Right lobe of liver (tissue), 6 donors: ENCODE results near the gene ARHGEF40. TPM values are rescaled to one million over a fixed set of nuclear protein-coding genes. Genes with fewer than 3 reads are reported as not detected.

ENCODE experiments used
- ATAC-seq, 4 donors: fragments of 200-7000 bp; cut with Tn5 transposase; one replicate each; pipeline ENCODE4 v1.9.1; 2020; ENCODE audit warnings: mild to moderate bottlenecking in 4 of 4, moderate library complexity in 4 of 4
- DNase-seq, 3 donors: peaks; one replicate each; pipeline ENCODE4 v3.0.0-alpha.2; 2020
- H3K27ac ChIP-seq, 3 donors: fragments of 200-600 bp; one replicate each; pipeline ENCODE4 v1.8.0; 2022
- H3K27me3 ChIP-seq, 2 donors: fragments of 200-600 bp; one replicate each; pipeline ENCODE4 v1.8.0; 2022
- H3K36me3 ChIP-seq, 4 donors: fragments of 200-600 bp; sonication (generic) in 1 of 4; one replicate each; pipeline versions ENCODE4 v1.5.1 to v1.8.0; 2017 to 2022; ENCODE audit warnings: control low read depth in 1 of 4
- H3K4me1 ChIP-seq, 4 donors: fragments of 200-600 bp; sonication (generic) in 1 of 4; one replicate each; pipeline versions ENCODE4 v1.5.1 to v1.8.0; 2017 to 2022; ENCODE audit warnings: control low read depth in 1 of 4
- H3K4me3 ChIP-seq, 3 donors: fragments of 200-600 bp; one replicate each; pipeline ENCODE4 v1.8.0; 2022
- H3K9me3 ChIP-seq, 4 donors: fragments of 200-600 bp; sonication (generic) in 1 of 4; one replicate each; pipeline versions ENCODE4 v1.5.1 to v1.8.0; 2017 to 2022; ENCODE audit warnings: control low read depth in 1 of 4
- CTCF ChIP-seq, 4 donors: fragments of 200-600 bp in 3 of 4; fragments of 450-650 bp in 1 of 4; IDR thresholded peaks; one replicate each; pipeline versions ENCODE4 v1.5.1 to v1.8.0; 2016 to 2022; ENCODE audit warnings: antibody characterized with exemption in 4 of 4, mild to moderate bottlenecking in 2 of 4
- POLR2A ChIP-seq: fragments of 450-650 bp; IDR thresholded peaks from one replicate; pipeline ENCODE4 v1.6.1; 2017; ENCODE audit warnings: antibody characterized with exemption, mild to moderate bottlenecking
- WGBS: methylation state at CpG from one replicate; pipeline ENCODE4 v1.1.6; 2018; ENCODE audit warnings: low coverage, low lambda C conversion rate; ENCODE audit not compliant: insufficient coverage; ENCODE audit errors: missing lambda C conversion rate; 5-methylcytosine and 5-hydroxymethylcytosine counted together
- intact Hi-C, 2 donors: fragments of 100-400 bp; cut with DNase I; formaldehyde crosslinking; loops; one replicate each; pipeline versions ENCODE4 v1.11.2 to v1.14.1; 2022
- total RNA-seq, 6 experiments: library from RNA; depleted of rRNA in 2 of 6; stranded (reverse); fragments of >200 nt in 2 of 6; fragmentation: NEBNext Ultra II Directional in 3 of 6; extraction: Animal tissue kit (Norgen Biotek cat#: 25700) in 3 of 6; gene quantifications; one replicate each; pipeline versions ENCODE4 v1.1.0 to v1.2.4, GENCODE V29; 2016 to 2023
- donor health status: DM: no; HTN: yes; CAD: no.
- donor health status: DM: no; HTN: no; CAD: no.
- donor health status: DM: no; HTN: no; CAD: no.
- donor health status: DM: no; HTN: yes; CAD: no.
- donor health status: DM: no; HTN: yes; CAD: no.

ARHGEF40 gene
- total RNA-seq, 6 experiments from 2014 or later = 17.1 to 35.8 (median 25.1) TPM

- no peak overlapping the region for H3K27ac ChIP-seq
- H3K4me1 ChIP-seq = peaks cover 0 to 60% (median 16%) of the 10 kb centered on the region in 4 donors
- no peaks in the 10 kb centered on the region for H3K27me3 ChIP-seq
- intact Hi-C loops = loop anchor here in 1 of 2 donors (5.0 kb wide), 1 partner anchor 43 kb away; the partner anchor contains the start of gene TMEM253
- no peaks in the 10 kb centered on the region for H3K9me3 ChIP-seq
- WGBS = 60% methylated on average over 2 of the region's 5 CpGs
- no peak for TF ChIP-seq POLR2A
- no peak for TF ChIP-seq CTCF (IDR thresholded peaks at IDR 0.05)
- H3K36me3 ChIP-seq = no peaks in the 10 kb centered on the region
- no peak for DNase-seq
- H3K4me3 ChIP-seq = no peak overlapping the region
- no peak for ATAC-seq
These were observed 11.2 kb upstream of the ARHGEF40 start for GRCh38 chr14:21058903-21059302.

- Histone ChIP-seq H3K4me1 (peaks cover 0 to 55% (median 14%) of the 10 kb centered on the region in 4 donors), H3K36me3 (no peaks in the 10 kb centered on the region), H3K27me3 (no peaks in the 10 kb centered on the region), H3K4me3 (peak overlapping the region in 2 of 3 donors; percentile 27 to 45), H3K27ac (peak overlapping the region in 2 of 3 donors; percentile 54 to 73), H3K9me3 (no peaks in the 10 kb centered on the region)
- ATAC-seq (no peak), DNase-seq (no peak)
- TF ChIP-seq POLR2A (no peak), CTCF (IDR thresholded peaks at IDR 0.05) (no peak)
- WGBS = 65% methylated on average over 6 of the region's 8 CpGs
- intact Hi-C loops = loop anchor here in 1 of 2 donors (5.0 kb wide), 1 partner anchor 42 kb away; the partner anchor contains the start of gene TMEM253
These were observed 10.1 kb upstream of the ARHGEF40 start for GRCh38 chr14:21059842-21060613.

GRCh38 chr14:21060614-21061346, 9.3 kb upstream of the ARHGEF40 start:
- Histone ChIP-seq H3K27ac (peak overlapping the region; percentile 37 to 73 (median 54)), H3K4me3 (peak overlapping the region; percentile 12 to 45 (median 27)), H3K27me3 (no peaks in the 10 kb centered on the region), H3K36me3 (no peaks in the 10 kb centered on the region), H3K9me3 (no peaks in the 10 kb centered on the region), H3K4me1 (peaks cover 0 to 50% (median 12%) of the 10 kb centered on the region in 4 donors)
- ATAC-seq (peak; percentile 47 to 69 (median 60)), DNase-seq (no peak)
- WGBS = 32% methylated on average over 13 of the region's 13 CpGs
- intact Hi-C loops = no loop called here
- TF ChIP-seq CTCF (IDR thresholded peaks at IDR 0.05) = no peak
- no peak for TF ChIP-seq POLR2A

GRCh38 chr14:21061347-21061668, 8.8 kb upstream of the ARHGEF40 start:
- H3K9me3 ChIP-seq = no peaks in the 10 kb centered on the region

More at GRCh38 chr14:21061347-21061668, 8.8 kb upstream of the ARHGEF40 start:
- Histone ChIP-seq H3K4me3 (peak overlapping the region; percentile 12 to 45 (median 27)), H3K27me3 (no peaks in the 10 kb centered on the region), H3K27ac (peak overlapping the region; percentile 37 to 73 (median 54)), H3K4me1 (peaks cover 0 to 45% (median 9%) of the 10 kb centered on the region in 4 donors), H3K36me3 (no peaks in the 10 kb centered on the region)
- TF ChIP-seq CTCF (IDR thresholded peaks at IDR 0.05) (no peak), POLR2A (peak; percentile 40)
- DNase-seq (no peak), ATAC-seq (peak in 3 of 4 donors; percentile 2 to 27 (median 6))
- intact Hi-C loops = no loop called here
- 42% methylated on average over 3 of the region's 3 CpGs for WGBS
